GM18526 (cell line): ENCODE results near the gene POLR2L.

Experiments used
- POLR2A ChIP-seq: IDR thresholded peaks from 3 replicates; pipeline ENCODE4 v1.6.1; 2011; ENCODE audit not compliant: insufficient read length; ENCODE audit errors: extremely low read depth

The POLR2L gene

GRCh38 chr11:821512-822371 is 20.6 kb downstream of the POLR2L start:
- TF ChIP-seq POLR2A: no peak

DNA sequence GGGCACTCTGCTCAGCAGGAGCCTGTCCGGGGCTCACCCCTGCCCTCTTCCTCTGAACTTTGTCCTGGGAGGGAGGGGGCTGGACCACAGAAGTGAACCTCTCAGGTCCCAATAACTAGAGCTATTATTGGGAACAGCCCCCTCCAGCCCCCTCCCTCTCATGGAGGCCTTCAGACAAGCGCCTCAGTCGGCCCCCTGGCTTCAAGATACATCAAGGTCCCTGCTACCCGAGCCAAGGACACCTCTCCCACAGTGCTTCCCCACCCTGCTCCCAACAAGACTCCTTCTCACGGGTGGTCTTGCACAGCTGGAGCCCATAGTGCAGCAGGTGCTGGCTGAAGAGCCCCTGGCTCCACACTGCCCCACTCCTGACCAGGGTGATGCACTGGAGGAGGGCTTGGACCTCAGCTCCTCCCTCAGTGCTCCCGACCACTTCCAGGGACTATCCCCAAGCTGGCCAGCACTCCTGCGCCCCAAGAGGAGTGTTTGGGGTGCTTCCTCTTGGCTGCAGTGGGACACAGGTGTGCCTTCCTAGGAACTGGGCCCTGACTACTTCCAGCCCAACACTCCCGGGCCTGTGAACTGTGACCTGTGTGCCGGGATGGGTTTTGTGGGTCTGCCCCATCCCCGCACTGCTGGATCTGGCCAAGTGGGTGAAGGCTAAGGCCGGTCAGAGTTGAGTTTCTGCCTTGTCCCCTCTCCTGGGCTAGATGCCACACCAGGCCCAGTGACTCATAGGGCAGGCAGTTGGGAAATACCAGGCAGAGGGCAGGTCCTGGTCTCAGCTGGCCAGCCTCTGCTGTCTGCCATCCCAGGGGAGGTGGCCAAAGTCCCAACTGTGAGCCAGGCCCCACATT is 21.4 kb downstream of the POLR2L start:
- TF ChIP-seq POLR2A: no peak

- TF ChIP-seq POLR2A: no peak
Observed at GRCh38 chr11:819943-820649, 22.2 kb downstream of the POLR2L start.

DNA sequence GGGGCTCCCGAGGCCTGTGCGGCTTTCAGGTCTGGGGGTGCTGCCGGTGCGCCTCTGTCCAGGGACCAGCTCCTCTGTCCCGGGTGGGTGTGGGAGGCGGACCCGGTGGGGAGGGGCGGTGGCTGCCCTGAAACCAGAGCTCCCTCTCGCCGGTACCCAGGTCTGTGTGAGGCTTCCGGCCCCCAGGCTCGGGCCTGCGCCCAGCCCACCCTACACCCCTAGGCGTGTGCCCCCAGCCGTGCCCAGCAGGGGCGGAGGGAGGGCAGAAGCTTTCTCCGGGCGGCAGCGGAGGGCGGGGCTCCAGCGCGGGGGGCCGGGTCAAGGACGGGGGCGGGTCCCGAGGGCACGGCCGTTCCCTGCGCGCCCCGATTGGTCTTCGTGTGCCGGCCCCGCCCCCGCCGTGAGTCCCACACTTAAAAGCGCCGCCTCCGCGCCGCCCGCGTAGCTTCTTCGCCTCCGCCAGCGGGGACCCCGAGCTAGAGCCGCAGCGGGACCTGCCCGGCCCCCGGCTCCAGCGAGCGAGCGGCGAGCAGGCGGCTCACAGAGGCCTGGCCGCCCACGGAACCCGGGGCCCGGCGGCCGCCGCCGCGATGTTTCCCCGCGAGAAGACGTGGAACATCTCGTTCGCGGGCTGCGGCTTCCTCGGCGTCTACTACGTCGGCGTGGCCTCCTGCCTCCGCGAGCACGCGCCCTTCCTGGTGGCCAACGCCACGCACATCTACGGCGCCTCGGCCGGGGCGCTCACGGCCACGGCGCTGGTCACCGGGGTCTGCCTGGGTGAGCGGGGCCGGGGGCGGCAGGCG is 23.0 kb downstream of the POLR2L start:
- peak; percentile 93 for TF ChIP-seq POLR2A

- TF ChIP-seq POLR2A: no peak
Observed at GRCh38 chr11:818396-819128, 23.8 kb downstream of the POLR2L start, which contains the start of gene PNPLA2. Gene PNPLA2, plus strand, starts transcription at chr11:818914. Its CDS starts 805 bp downstream, at chr11:819719.

GRCh38 chr11:816433-816779 is 25.9 kb downstream of the POLR2L start:
- no peak for TF ChIP-seq POLR2A

DNA sequence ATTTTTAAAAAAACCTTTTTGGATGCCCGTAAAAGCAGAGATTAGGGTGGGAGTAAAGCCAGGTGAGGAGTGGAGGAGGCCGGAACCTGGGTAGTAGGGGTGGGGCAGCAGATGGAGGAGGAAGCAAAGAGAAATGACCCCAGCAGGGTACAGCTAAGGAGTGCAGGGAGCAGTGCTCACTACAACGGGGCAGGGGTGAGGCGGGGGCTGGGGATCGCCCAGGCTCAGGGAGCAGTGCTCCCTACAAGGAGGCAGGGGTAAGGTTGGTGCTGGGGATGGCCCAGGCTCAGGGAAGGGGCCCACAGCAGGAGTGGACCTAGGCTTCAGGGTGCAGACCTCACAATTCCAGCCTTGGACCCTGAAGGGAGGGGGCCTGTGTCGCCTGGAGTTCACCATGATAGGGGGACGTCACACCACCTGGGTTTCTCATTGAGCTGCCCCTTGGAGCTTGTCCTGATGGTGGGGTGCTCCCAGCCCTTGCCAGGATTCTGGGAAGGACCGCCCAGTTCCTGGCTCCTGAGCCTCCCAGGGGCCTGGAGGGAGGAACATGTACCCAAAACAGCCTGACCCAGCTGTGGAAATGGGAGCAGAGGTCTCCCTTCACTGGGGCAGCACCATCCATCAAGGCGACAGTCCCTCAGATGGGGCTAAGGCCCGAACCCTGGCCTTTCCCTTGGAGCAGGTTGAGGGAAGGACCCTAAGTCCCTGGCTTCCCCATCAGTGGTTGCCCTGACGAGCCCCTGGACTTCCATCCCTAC is 26.5 kb downstream of the POLR2L start:
- no peak for TF ChIP-seq POLR2A

DNA sequence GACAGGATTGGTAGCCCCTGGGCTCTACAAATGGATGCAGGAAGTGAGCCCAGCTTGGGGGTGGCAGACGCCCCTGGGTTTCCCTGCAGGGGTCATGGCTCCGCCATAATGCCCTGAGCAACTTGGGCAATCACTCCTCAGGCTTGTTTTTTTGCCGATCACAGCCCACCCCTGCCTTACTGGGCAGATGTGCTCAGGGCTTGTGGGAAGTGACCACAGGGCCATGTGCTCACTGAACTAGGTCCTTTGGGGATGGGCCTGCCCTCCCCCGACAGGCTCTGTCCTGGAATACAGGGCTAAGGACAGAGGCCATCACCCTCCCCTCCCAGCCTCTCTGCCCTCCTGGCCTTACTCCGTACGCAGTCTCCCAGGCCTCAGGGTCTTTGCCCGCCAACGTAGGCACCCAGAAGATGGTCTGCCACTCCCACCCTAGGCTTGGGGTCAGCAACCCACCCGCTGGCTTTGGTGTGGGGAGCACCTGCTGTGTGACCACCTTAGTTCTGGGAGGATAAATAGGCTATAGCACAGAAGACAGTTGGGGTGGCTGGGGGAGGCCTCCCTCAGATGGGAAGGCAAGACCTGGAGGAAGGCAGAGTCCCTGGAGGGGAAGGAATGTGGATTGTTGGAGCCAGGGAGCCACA is 28.8 kb downstream of the POLR2L start:
- peak; percentile 39 for TF ChIP-seq POLR2A

DNA sequence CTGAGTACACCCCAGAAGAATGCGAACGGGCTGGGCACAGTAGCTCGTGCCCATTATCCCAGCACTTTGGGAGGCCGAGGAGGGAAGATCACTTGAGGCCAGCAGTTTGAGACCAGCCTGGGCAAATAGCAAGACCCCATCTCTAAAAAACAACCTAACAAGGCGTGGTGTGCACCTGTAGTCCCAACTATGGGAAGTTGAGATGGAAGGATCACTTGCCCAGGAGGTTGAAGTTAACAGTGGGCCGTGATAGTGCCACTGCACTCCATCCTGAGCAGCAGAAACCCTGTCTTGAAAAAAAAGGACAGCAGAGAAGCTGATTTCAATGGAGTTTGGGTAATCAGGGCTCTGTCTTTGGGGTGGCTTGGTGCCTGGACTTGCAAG is 29.3 kb downstream of the POLR2L start:
- TF ChIP-seq POLR2A: no peak

DNA sequence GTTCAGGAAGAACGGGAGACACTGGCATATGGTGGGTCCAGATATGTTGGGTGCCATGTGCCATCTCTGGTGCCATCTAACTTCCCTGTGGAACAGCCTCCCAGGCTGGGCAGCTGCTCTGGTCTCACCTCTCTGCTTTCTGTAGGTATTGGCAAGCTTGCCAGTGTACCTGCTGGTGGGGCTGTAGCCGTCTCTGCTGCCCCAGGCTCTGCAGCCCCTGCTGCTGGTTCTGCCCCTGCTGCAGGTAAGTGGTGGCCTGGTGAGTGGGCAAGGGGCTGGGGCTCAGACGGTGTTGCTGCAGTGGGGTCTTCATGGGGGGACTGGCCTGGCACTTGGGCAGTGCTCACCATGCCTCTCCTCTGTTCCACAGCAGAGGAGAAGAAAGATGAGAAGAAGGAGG is 29.9 kb downstream of the POLR2L start:
- no peak for TF ChIP-seq POLR2A

DNA sequence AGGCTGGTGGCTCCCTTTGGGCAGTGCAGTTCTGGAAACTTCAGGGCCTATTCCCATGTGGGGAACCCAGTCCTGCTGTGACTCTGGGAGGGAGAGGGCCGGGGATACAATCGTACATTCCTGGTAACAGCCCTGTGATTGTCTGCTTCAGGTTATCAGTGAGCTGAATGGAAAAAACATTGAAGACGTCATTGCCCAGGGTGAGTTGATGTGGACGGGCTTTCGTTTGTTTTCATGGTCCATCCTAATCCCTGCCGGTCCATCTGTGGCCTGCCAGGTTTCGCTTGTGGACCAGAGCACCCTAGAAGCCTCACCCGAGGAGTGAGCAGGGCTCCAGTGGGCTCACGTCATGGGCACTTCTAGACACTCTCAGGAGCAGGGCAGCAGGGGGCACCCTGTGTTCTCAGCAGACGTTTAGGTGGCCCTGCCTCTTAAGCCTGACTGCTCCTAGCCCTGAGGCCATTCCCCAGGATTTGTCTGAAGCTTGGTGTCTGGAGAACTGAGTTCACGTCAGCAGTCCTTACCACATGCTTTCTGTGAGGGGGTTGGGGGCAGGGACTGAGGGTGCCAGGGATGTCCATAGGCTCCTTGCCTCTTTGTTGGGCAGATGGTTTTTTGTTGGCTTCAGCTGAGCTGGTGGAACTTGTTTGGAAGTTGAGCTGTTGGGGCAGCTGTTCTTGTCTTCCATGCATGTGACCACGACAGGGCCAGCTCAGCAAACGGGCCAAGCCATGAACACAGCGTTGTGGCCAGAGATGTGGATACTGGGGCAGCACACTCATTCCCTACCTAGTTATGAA is 30.7 kb downstream of the POLR2L start:
- TF ChIP-seq POLR2A: no peak

- TF ChIP-seq POLR2A: no peak
Observed at GRCh38 chr11:810040-810567, 32.2 kb downstream of the POLR2L start.
